GM18502 (cell line): ENCODE data around the gene MFAP3L.

ENCODE experiments used
- ATAC-seq: cut with Tn5 transposase; IDR thresholded peaks from one replicate; pipeline ENCODE4 v1.9.1; 2021; ENCODE audit warnings: mild to moderate bottlenecking; ENCODE audit not compliant: unreplicated experiment, poor library complexity

Gene MFAP3L

GRCh38 chr4:169996379-169997240 lies 29.6 kb downstream of the MFAP3L start:
- no peak for ATAC-seq

GRCh38 chr4:169993531-169993930 lies 32.7 kb downstream of the MFAP3L start:
- no peak for ATAC-seq

- no peak for ATAC-seq
Observed at GRCh38 chr4:169988252-169988651, 37.9 kb downstream of the MFAP3L start.

- ATAC-seq: no peak
Observed at GRCh38 chr4:169987327-169988228, 38.6 kb downstream of the MFAP3L start.

GRCh38 chr4:169986369-169986768 lies 39.8 kb downstream of the MFAP3L start:
- no peak for ATAC-seq

- ATAC-seq: no peak
Observed at GRCh38 chr4:169985881-169986280, 40.3 kb downstream of the MFAP3L start.

- no peak for ATAC-seq
Observed at GRCh38 chr4:169984745-169985144, 41.5 kb downstream of the MFAP3L start.

- no peak for ATAC-seq
Observed at GRCh38 chr4:169984173-169984572, 42.0 kb downstream of the MFAP3L start.

- no peak for ATAC-seq
Observed at GRCh38 chr4:169976951-169977350, 49.2 kb downstream of the MFAP3L start.

GRCh38 chr4:169975838-169976796 lies 50.1 kb downstream of the MFAP3L start:
- ATAC-seq: no peak

GRCh38 chr4:169975131-169975837 lies 50.9 kb downstream of the MFAP3L start:
- no peak for ATAC-seq

- no peak for ATAC-seq
Observed at GRCh38 chr4:169971456-169972015, 54.7 kb downstream of the MFAP3L start.

- ATAC-seq: no peak
Observed at GRCh38 chr4:169968999-169969398, 57.2 kb downstream of the MFAP3L start.

GRCh38 chr4:169963998-169964397 lies 62.2 kb downstream of the MFAP3L start:
- ATAC-seq: no peak

- no peak for ATAC-seq
Observed at GRCh38 chr4:169959254-169959653, 66.9 kb downstream of the MFAP3L start.

- no peak for ATAC-seq
Observed at GRCh38 chr4:169958629-169959028, 67.6 kb downstream of the MFAP3L start.

GRCh38 chr4:169957785-169958184 lies 68.4 kb downstream of the MFAP3L start:
- no peak for ATAC-seq

- no peak for ATAC-seq
Observed at GRCh38 chr4:169956091-169956843, 69.9 kb downstream of the MFAP3L start.
